Spleen (tissue), 11 donors: ENCODE data around the gene DAPK1. TPM values are rescaled to one million over a fixed set of nuclear protein-coding genes. Genes with fewer than 3 reads are reported as not detected.

Experiments
- DNase-seq: peaks from one replicate; pipeline ENCODE4 v3.0.0-alpha.2; 2020
- H3K27ac ChIP-seq, 8 donors: fragments of 200-600 bp; sonication (generic) in 7 of 8; 1 replicate in 4 of 8; 2 replicates in 4 of 8; pipeline versions ENCODE4 v1.5.0 to v1.8.0; 2016 to 2021; ENCODE audit warnings: inconsistent platforms in 4 of 8, mild to moderate bottlenecking in 4 of 8, moderate library complexity in 1 of 8
- H3K27me3 ChIP-seq, 7 donors: fragments of 200-600 bp; sonication (generic) in 6 of 7; replicated peaks in 1 of 7; 1 replicate in 4 of 7; 2 replicates in 3 of 7; pipeline versions ENCODE4 v1.5.0 to v1.8.0; 2016 to 2021; ENCODE audit warnings: inconsistent platforms in 3 of 7, mild to moderate bottlenecking in 1 of 7
- H3K36me3 ChIP-seq, 6 donors: fragments of 200-600 bp; sonication (generic) in 5 of 6; 1 replicate in 4 of 6; 2 replicates in 2 of 6; pipeline versions ENCODE4 v1.5.0 to v1.8.0; 2016 to 2021; ENCODE audit warnings: inconsistent platforms in 2 of 6
- H3K4me1 ChIP-seq, 6 donors: fragments of 200-600 bp; sonication (generic) in 5 of 6; 1 replicate in 3 of 6; 2 replicates in 3 of 6; pipeline versions ENCODE4 v1.5.0 to v1.8.0; 2016 to 2021; ENCODE audit warnings: inconsistent platforms in 3 of 6
- H3K4me3 ChIP-seq, 8 donors: fragments of 200-600 bp; sonication (generic) in 7 of 8; 1 replicate in 4 of 8; 2 replicates in 4 of 8; pipeline versions ENCODE4 v1.5.0 to v1.8.0; 2016 to 2021; ENCODE audit warnings: inconsistent platforms in 4 of 8, mild to moderate bottlenecking in 4 of 8, moderate library complexity in 2 of 8
- H3K9me3 ChIP-seq, 8 donors: fragments of 200-600 bp; sonication (generic) in 7 of 8; 1 replicate in 4 of 8; 2 replicates in 4 of 8; pipeline versions ENCODE4 v1.5.0 to v1.8.0; 2016 to 2021; ENCODE audit warnings: inconsistent platforms in 4 of 8
- POLR2A ChIP-seq, 3 donors: fragments of 450-650 bp; IDR thresholded peaks; one replicate each; pipeline ENCODE4 v1.5.1; 2017; ENCODE audit warnings: antibody characterized with exemption in 3 of 3, mild to moderate bottlenecking in 1 of 3
- POLR2AphosphoS5 ChIP-seq, 3 donors: sonication (generic); formaldehyde crosslinking; IDR thresholded peaks; one replicate each; pipeline ENCODE4 v1.5.1; 2017; ENCODE audit warnings: antibody characterized with exemption in 3 of 3
- WGBS, 5 donors: extraction: QIAGEN DNeasy Blood & Tissue Kit in 3 of 5; methylation state at CpG; one replicate each; pipeline versions ENCODE4 v1.1.5 to v1.1.7; 2013 to 2018; 5-methylcytosine and 5-hydroxymethylcytosine counted together
- intact Hi-C: fragments of 100-400 bp; cut with DNase I; formaldehyde crosslinking; loops from one replicate; pipeline ENCODE4 v1.15.0; 2023; ENCODE audit warnings: low total_unique reads
- polyA plus RNA-seq, 3 donors: library from polyadenylated mRNA; stranded (reverse); fragments of 200-250 nt; gene quantifications; one replicate each; pipeline ENCODE4 v1.2.1, GENCODE V29; 2013
- total RNA-seq, 7 donors: library from RNA; depleted of rRNA in 3 of 7; stranded (reverse); fragments of >200 nt in 3 of 7; fragmentation: NEBNext Ultra II Directional in 4 of 7; extraction: Animal tissue kit (Norgen Biotek cat#: 25700) in 4 of 7; gene quantifications; one replicate each; pipeline versions ENCODE4 v1.1.0 to v1.2.1, GENCODE V29; 2016 to 2021
- TF ChIP-seq, protein P1 (sequence below), 11 experiments: fragments of 200-600 bp in 7 of 11; fragments of 450-650 bp in 4 of 11; sonication (generic) in 4 of 11; IDR thresholded peaks in 8 of 11; conservative IDR thresholded peaks in 3 of 11; 1 replicate in 7 of 11; 2 replicates in 4 of 11; pipeline versions ENCODE4 v1.4.0 to v1.8.0; 2016 to 2021; ENCODE audit warnings: antibody characterized with exemption in 11 of 11, inconsistent platforms in 4 of 11, mild to moderate bottlenecking in 1 of 11
- donor health status: healthy with polysubstance abuse.
- donor health status: DM: no; HTN: no; CAD: no; lungs with moderate emphysema.
- donor health status: DM: no; HTN: no; CAD: no.
- donor health status: Bipolar disorder and iron deficiency.
- donor health status: healthy.
- donor health status: DM: no; HTN: no; CAD: no.
- donor health status: DM: yes; HTN: yes; CAD: no.

DAPK1 gene
- total and polyA plus RNA-seq, 10 donors: 6.4 to 126 (median 102) TPM

DNA sequence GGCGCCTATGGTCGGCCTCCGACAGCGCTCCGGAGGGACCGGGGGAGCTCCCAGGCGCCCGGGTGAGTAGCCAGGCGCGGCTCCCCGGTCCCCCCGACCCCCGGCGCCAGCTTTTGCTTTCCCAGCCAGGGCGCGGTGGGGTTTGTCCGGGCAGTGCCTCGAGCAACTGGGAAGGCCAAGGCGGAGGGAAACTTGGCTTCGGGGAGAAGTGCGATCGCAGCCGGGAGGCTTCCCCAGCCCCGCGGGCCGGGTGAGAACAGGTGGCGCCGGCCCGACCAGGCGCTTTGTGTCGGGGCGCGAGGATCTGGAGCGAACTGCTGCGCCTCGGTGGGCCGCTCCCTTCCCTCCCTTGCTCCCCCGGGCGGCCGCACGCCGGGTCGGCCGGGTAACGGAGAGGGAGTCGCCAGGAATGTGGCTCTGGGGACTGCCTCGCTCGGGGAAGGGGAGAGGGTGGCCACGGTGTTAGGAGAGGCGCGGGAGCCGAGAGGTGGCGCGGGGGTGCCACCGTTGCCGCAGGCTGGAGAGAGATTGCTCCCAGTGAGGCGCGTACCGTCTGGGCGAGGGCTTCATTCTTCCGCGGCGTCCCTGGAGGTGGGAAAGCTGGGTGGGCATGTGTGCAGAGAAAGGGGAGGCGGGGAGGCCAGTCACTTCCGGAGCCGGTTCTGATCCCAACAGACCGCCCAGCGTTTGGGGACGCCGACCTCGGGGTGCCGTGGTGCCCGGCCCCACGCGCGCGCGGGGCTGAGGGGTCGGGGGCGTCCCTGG lies 561 bp downstream of the DAPK1 start:
- intact Hi-C loops: no loop called here
- DNase-seq: peak; percentile 83
- Histone ChIP-seq H3K27ac (peak overlapping the region; percentile 42 to 87 (median 78)), H3K9me3 (no peaks in the 10 kb centered on the region), H3K4me1 (peaks cover 0 to 63% (median 21%) of the 10 kb centered on the region in 6 donors), H3K4me3 (peak overlapping the region; percentile 37 to 68 (median 48)), H3K27me3 (peaks cover 0 to 72% (median 20%) of the 10 kb centered on the region in 7 donors), H3K36me3 (no peaks in the 10 kb centered on the region)
- 0 to 1% (median 1%) methylated on average over 13 to 80 of the region's 80 CpGs for WGBS, 5 donors
- TF ChIP-seq, protein P1, sequence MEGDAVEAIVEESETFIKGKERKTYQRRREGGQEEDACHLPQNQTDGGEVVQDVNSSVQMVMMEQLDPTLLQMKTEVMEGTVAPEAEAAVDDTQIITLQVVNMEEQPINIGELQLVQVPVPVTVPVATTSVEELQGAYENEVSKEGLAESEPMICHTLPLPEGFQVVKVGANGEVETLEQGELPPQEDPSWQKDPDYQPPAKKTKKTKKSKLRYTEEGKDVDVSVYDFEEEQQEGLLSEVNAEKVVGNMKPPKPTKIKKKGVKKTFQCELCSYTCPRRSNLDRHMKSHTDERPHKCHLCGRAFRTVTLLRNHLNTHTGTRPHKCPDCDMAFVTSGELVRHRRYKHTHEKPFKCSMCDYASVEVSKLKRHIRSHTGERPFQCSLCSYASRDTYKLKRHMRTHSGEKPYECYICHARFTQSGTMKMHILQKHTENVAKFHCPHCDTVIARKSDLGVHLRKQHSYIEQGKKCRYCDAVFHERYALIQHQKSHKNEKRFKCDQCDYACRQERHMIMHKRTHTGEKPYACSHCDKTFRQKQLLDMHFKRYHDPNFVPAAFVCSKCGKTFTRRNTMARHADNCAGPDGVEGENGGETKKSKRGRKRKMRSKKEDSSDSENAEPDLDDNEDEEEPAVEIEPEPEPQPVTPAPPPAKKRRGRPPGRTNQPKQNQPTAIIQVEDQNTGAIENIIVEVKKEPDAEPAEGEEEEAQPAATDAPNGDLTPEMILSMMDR (IDR thresholded peaks at IDR 0.05 in 8 of 11, conservative IDR thresholded peaks at IDR 0.05 in 3 of 11): no peak
- TF ChIP-seq POLR2AphosphoS5 (IDR thresholded peaks at IDR 0.05): peak in 2 of 3 donors; percentile 17 to 42

DNA sequence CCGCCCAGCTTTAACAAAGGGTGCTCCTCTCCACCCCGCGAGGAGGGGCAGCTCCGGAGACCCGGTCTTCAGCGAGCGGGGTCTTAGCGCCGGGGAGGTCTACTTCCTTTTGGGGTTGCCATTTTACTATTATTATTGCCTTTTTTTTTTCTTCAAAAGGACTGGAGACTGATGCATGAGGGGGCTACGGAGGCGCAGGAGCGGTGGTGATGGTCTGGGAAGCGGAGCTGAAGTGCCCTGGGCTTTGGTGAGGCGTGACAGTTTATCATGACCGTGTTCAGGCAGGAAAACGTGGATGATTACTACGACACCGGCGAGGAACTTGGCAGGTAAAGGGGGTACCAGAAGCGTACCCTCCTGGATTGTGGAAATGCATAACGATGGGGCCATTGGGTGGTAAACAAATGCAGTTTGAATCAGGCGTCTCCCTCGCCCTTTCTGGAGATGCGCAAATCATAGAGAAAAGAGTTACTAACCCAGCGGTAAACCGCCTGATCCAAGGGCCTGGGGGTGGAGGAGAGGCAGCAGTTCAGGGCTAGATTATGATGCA lies 1.2 kb downstream of the DAPK1 start:
- H3K9me3 ChIP-seq: no peaks in the 10 kb centered on the region
- H3K4me3 ChIP-seq: peak overlapping the region; percentile 37 to 68 (median 48)
- no peaks in the 10 kb centered on the region for H3K36me3 ChIP-seq
- peaks cover 0 to 70% (median 24%) of the 10 kb centered on the region in 6 donors for H3K4me1 ChIP-seq
- TF ChIP-seq POLR2A (IDR thresholded peaks at IDR 0.05): no peak
- TF ChIP-seq POLR2AphosphoS5 (IDR thresholded peaks at IDR 0.05): no peak
- TF ChIP-seq, protein P1 (IDR thresholded peaks at IDR 0.05 in 8 of 11, conservative IDR thresholded peaks at IDR 0.05 in 3 of 11): no peak
- WGBS, 5 donors: 8 to 15% (median 10%) methylated on average over 25 to 26 of the region's 26 CpGs
- H3K27ac ChIP-seq: peak overlapping the region in 7 of 8 donors; percentile 54 to 87 (median 79)
- H3K27me3 ChIP-seq: peaks cover 0 to 66% (median 20%) of the 10 kb centered on the region in 7 donors
- intact Hi-C loops: no loop called here
- DNase-seq: no peak

DNA sequence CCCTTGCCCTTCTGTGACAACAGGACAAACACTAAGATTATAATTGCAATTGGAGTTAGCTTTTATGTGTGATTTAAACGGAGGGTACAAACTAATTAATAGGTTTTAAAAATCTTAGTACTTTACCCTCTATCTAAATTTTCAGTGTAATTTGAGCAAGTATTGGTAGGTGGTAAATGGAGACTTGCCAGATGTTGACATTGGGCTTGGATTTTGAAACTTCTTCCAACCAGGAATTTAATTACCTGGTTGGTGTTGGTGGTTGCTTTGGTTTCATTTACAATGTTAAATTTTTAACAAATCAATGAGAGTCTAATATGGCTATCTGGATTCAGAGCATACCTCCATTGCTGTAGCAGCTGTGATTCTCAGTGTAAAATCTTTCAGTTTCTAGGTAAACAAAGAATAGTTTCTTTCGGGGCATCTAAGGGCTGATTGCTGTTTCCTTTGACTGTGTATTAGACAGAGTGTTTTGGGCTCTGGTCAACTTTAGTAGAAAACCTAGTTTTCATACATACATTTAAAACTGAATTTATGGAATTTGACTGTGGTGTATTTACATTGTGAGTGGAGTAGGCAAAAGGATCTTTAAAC lies 1.9 kb downstream of the DAPK1 start:
- TF ChIP-seq POLR2AphosphoS5 (IDR thresholded peaks at IDR 0.05) (no peak), POLR2A (IDR thresholded peaks at IDR 0.05) (no peak)
- TF ChIP-seq, protein P1 (IDR thresholded peaks at IDR 0.05 in 8 of 11, conservative IDR thresholded peaks at IDR 0.05 in 3 of 11): no peak
- Histone ChIP-seq H3K36me3 (no peaks in the 10 kb centered on the region), H3K27ac (peak overlapping the region in 6 of 8 donors; percentile 73 to 87 (median 79)), H3K4me1 (peaks cover 0 to 72% (median 24%) of the 10 kb centered on the region in 6 donors), H3K4me3 (peak overlapping the region in 5 of 8 donors; percentile 45 to 68 (median 57)), H3K9me3 (no peaks in the 10 kb centered on the region), H3K27me3 (peaks cover 0 to 61% (median 20%) of the 10 kb centered on the region in 7 donors)
- 17 to 35% (median 29%) methylated on average over 2 of the region's 2 CpGs for WGBS, 5 donors
- no peak for DNase-seq
- intact Hi-C loops: no loop called here
